ENCODE measurements around the gene LIPC. TPM values are rescaled to one million over a fixed set of nuclear protein-coding genes. Genes with fewer than 3 reads are reported as not detected.

The LIPC gene
- polyA plus RNA-seq, 1 of the 3 experiments (the other 2 are of a cell fraction): not detected

DNA sequence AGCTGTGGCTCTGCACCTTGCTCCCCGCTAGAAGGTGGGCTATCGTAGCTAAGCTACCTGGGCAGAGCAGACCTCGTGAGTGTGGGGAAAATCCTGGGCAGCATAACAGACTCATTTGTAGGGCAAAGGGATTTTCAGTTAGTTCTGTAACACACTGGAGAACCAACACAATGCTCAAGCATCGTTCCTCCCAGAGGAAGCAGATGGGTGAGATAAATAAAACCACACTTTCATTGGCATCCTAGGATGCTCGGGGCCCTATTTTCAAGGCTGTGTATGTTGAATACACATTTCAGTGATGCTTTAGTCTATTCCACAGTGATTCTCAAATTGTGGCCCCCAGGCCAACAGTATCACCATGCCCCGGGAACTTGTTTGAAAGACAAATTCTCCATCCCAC is 20.0 kb downstream of the LIPC start:
- TF ChIP-seq SIN3A (IDR thresholded peaks at IDR 0.05; ENCODE audit: borderline replicate concordance, low read depth, low read length) (no peak), FOSL2 (IDR thresholded peaks at IDR 0.05; ENCODE audit: borderline replicate concordance, low read depth) (no peak), YY1 (IDR thresholded peaks at IDR 0.05; ENCODE audit: low read depth) (no peak), JUND (IDR thresholded peaks at IDR 0.05) (no peak), TAF1 (IDR thresholded peaks at IDR 0.05; ENCODE audit: borderline replicate concordance, low read depth, low read length) (no peak), CTCF (IDR thresholded peaks at IDR 0.05) (no peak), FOXM1 (IDR thresholded peaks at IDR 0.05; ENCODE audit: low read depth) (no peak), GATA2 (CRISPR knock-in tag; IDR thresholded peaks at IDR 0.05) (no peak)
- Histone ChIP-seq H3K9ac (no peak overlapping the region), H3K4me3 (ENCODE audit: low read depth in 2 of 2, low read length in 1 of 2) (no peak overlapping the region), H2AFZ (ENCODE audit: low read depth) (no peak overlapping the region), H3K36me3 (replicated peaks in 1 of 2; ENCODE audit: control insufficient read depth in 1 of 2, insufficient read depth in 2 of 2, low read length in 1 of 2) (no peaks in the 10 kb centered on the region), H3K27ac (ENCODE audit: low read depth in 2 of 2, low read length in 1 of 2) (no peak overlapping the region), H3K9me2 (no peaks in the 10 kb centered on the region), H4K20me1 (ENCODE audit: insufficient read depth) (no peaks in the 10 kb centered on the region), H3F3A (replicated peaks; ENCODE audit: insufficient read depth) (no peaks in the 10 kb centered on the region), H3K79me2 (ENCODE audit: insufficient read depth) (no peaks in the 10 kb centered on the region), H3K4me1 (ENCODE audit: control insufficient read depth in 1 of 2, insufficient read depth in 2 of 2, low read depth in 1 of 2, low read length in 1 of 2) (peaks cover 0 to 2% of the 10 kb centered on the region in 2 experiments; a peak in 1 of 4 replicates), H3K27me3 (ENCODE audit: insufficient read depth) (no peaks in the 10 kb centered on the region), H3K9me3 (no peaks in the 10 kb centered on the region), H3K4me2 (no peak overlapping the region)
- 72% methylated on average over 3 of the region's 6 CpGs for WGBS (ENCODE audit: low lambda C conversion rate)
- DNase-seq: no peak
- ChIA-PET CTCF (no interaction called here), POLR2A (no interaction called here)

DNA sequence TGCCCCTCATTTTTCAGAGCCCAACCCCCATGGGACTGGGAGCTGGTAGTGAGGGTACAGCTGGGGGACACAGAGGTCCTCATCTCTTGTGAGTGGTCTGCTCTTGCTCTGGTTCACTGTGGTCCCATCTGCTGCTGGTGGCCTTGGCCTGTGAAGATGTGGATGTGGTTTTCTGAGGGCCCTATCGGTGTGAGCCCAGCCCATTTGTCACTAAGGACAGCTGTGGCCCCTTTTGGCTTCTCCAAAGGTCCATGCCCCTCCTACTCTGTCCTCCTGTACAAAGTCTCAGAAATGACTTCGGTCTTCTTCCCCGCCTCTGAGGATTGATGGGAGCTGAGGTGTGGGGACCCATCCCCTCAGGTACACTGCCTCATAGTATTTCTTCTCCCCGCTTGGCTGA is 21.0 kb downstream of the LIPC start:
- CTCF ChIA-PET: interaction anchor here (1.3 kb wide), 1 partner anchor 13 kb away, joined by 3 read pairs; no protein-coding TSS in a partner anchor
- TF ChIP-seq MXI1 (IDR thresholded peaks at IDR 0.05; ENCODE audit: low read depth, low read length) (no peak), FOXJ3 (CRISPR knock-in tag; IDR thresholded peaks at IDR 0.05) (no peak), EP300 (IDR thresholded peaks at IDR 0.05; ENCODE audit: borderline replicate concordance in 1 of 2, low read depth in 1 of 2, low read length in 1 of 2) (no peak), TCF12 (IDR thresholded peaks at IDR 0.05) (no peak), GABPA (IDR thresholded peaks at IDR 0.05; ENCODE audit: low read depth) (no peak), RCOR1 (IDR thresholded peaks at IDR 0.05; ENCODE audit: low read length) (no peak), YY1 (IDR thresholded peaks at IDR 0.05; ENCODE audit: low read depth) (no peak), FOSL2 (IDR thresholded peaks at IDR 0.05; ENCODE audit: borderline replicate concordance, low read depth) (no peak), IRF3 (IDR thresholded peaks at IDR 0.05; ENCODE audit: low read depth, low read length) (no peak), NRF1 (IDR thresholded peaks at IDR 0.05; ENCODE audit: low read depth, low read length) (no peak), RXRA (IDR thresholded peaks at IDR 0.05; ENCODE audit: borderline replicate concordance, low read depth) (no peak), TAF1 (IDR thresholded peaks at IDR 0.05; ENCODE audit: borderline replicate concordance, low read depth, low read length) (no peak), TEAD4 (IDR thresholded peaks at IDR 0.05; ENCODE audit: borderline replicate concordance, insufficient read depth) (no peak), FOXM1 (IDR thresholded peaks at IDR 0.05; ENCODE audit: low read depth) (no peak), REST (IDR thresholded peaks at IDR 0.05; ENCODE audit: low read depth, low read length) (no peak), MEF2A (IDR thresholded peaks at IDR 0.05; ENCODE audit: borderline replicate concordance, low read depth) (no peak), JUND (IDR thresholded peaks at IDR 0.05) (no peak)

More for the DNA sequence above, 21.0 kb downstream of the LIPC start:
- Histone ChIP-seq H4K20me1 (ENCODE audit: insufficient read depth) (no peaks in the 10 kb centered on the region), H3K9ac (no peak overlapping the region), H3K36me3 (replicated peaks in 1 of 2; ENCODE audit: control insufficient read depth in 1 of 2, insufficient read depth in 2 of 2, low read length in 1 of 2) (no peaks in the 10 kb centered on the region), H2AFZ (ENCODE audit: low read depth) (no peak overlapping the region), H3F3A (replicated peaks; ENCODE audit: insufficient read depth) (no peaks in the 10 kb centered on the region), H3K27me3 (ENCODE audit: insufficient read depth) (no peaks in the 10 kb centered on the region), H3K4me3 (ENCODE audit: low read depth in 2 of 2, low read length in 1 of 2) (no peak overlapping the region), H3K4me1 (ENCODE audit: control insufficient read depth in 1 of 2, insufficient read depth in 2 of 2, low read depth in 1 of 2, low read length in 1 of 2) (peaks cover 0 to 2% of the 10 kb centered on the region in 2 experiments; a peak in 1 of 4 replicates), H3K9me3 (no peaks in the 10 kb centered on the region), H3K9me2 (no peaks in the 10 kb centered on the region), H3K27ac (ENCODE audit: low read depth in 2 of 2, low read length in 1 of 2) (no peak overlapping the region), H3K4me2 (no peak overlapping the region), H3K79me2 (ENCODE audit: insufficient read depth) (no peaks in the 10 kb centered on the region)
- POLR2A ChIA-PET: no interaction called here
- WGBS (ENCODE audit: low lambda C conversion rate): 92% methylated on average over 3 of the region's 4 CpGs
- DNase-seq: no peak
